GM19372 (cell line): ENCODE measurements around the gene FMN1.

ENCODE experiments used
- ATAC-seq: cut with Tn5 transposase; IDR thresholded peaks from one replicate; pipeline ENCODE4 v1.9.1; 2021; ENCODE audit warnings: mild to moderate bottlenecking, low read depth, moderate library complexity; ENCODE audit not compliant: unreplicated experiment

Gene FMN1

GRCh38 chr15:32899126-32899596, 295.4 kb downstream of the FMN1 start:
- no peak for ATAC-seq

DNA sequence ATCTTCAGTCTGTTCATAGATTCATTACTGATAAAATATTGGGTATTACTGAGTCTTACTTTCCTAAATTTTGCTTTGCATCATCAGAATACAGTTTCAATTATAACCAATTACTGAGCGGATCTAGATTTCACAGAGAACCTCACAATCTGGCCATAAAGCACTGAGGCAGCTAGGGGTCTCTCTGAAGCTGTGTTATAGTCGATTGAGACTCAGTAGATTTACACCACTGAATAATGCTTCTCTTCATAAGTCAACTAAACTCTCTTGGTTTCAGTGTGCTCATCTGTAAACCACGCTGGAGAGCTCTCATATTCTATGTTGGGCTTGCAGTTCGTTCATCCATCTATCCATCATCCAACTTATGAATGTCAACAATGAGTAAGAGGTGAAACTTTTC, 296.1 kb downstream of the FMN1 start:
- ATAC-seq = no peak

DNA sequence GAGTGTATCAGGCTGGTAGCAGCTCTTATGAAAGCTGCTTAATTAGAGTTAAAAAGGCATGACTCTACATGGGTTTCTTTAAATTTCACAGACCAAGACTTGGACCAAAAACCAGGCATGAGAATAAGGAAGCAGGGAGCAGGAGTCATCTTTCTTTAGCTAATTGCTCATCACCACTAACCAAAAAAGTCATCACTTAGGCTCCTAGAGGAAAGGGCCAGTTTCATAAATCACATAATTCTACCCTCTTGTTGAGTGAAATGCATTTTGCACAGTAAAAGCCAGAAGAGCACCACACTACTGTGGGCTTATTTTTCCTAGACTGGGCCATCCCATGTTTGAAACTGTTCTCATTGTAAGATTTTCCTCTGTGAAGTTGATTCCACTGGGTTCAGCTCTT, 301.1 kb downstream of the FMN1 start:
- no peak for ATAC-seq

DNA sequence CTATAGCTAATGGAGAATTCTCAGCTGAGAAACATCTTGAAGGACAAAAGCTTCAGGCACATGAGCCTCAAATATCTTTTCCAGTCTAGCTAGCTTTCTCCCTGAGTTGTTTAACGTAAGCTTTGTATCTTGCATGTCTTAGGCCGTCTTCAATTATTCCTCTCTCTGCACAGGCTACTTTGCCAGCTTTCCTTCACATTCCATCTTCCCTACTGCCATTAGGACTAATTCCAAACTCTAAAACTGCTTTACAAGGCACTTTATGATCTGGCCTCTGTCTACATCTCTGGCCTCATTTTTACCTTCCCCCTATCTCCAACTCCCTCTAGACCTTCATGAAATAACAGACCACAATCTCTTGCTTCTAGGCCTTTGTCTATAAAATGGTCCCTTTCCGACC, 305.3 kb downstream of the FMN1 start:
- no peak for ATAC-seq

DNA sequence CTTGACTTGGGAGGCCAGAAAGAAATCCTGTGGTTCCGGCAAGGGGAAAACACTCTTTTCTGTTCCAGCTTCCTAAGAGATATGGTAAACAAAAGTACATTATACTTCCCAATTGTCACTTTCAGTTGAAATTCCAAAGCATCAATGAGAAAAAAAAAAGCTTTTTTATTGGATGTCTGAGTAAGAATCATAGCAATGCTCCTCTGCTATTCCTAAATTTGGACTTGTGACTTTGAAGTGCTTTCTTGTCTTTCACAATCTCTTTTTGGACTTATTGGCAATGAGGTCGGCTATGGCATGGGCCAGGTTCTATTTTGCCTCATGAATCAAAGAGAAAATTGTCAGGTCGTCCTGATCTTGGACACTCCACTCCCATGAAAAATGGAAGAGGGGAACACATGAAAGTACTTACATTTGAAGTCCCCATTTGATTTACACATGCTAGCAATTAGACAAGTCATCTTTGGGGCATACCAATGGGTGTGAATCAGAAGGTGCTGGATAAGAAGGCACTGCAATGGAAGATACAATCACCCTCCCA, 306.2 kb downstream of the FMN1 start:
- no peak for ATAC-seq

- ATAC-seq = no peak
These were observed 307.4 kb downstream of the FMN1 start for GRCh38 chr15:32887090-32887489.

DNA sequence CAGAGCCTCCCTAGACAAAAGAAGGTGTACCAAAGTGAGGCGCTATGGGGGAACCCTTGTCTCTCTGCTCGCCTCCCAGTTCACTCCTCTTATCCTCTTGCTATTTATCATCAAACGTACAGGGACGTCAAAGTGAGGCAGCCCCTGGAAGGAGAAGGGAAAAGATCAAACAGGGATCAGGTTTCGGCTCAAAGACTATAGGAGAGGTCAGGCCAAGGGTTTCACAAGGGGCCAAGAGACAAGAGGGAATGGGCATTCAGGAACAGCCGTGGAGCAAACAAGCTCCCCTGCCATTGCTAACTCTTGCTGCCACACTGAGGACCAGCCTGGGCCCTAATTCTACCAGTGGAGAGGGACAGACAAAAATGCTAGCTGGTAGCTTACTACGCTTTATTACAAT, 308.1 kb downstream of the FMN1 start:
- ATAC-seq = no peak

GRCh38 chr15:32885713-32886112, 308.8 kb downstream of the FMN1 start:
- no peak for ATAC-seq

GRCh38 chr15:32884146-32884545, 310.4 kb downstream of the FMN1 start:
- no peak for ATAC-seq

DNA sequence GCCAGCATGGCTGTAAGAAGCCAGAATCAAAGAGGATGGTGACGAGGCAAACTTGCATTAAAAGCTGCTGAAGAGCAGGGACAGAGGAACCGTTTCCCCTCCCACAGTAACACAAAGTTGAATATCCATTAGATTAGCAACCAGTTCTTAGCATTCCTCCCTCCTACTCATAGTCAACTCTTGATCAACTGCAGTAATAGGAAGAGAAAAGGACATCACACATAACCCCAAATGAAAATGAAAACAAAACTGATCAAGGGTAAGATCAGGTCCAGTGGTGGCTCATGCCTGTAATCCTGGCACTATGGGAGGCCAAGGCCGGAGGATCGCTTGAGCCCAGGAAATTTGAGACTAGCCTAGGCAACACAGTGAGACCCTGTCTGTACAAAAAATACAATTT, 311.6 kb downstream of the FMN1 start:
- no peak for ATAC-seq

DNA sequence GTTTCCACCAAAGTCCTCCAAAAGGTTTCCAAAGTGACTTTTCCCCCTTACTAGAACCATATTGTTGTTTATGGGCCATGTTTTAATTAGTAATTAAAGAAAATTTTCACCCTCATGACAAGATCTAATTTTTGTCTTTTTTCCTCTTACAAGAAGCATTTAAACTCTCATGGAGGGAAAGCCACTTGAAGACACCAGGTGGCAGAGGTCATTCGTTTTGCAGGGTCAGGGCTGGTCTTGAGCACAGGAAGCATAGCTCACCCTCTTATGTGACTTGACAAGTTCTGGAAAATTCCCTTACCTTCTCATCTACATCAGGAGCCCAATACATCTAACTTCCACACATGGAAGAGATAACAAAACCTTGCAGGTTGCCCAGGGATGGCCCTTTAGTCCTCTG, 313.0 kb downstream of the FMN1 start:
- no peak for ATAC-seq

- no peak for ATAC-seq
These were observed 313.9 kb downstream of the FMN1 start for GRCh38 chr15:32880642-32881041.

DNA sequence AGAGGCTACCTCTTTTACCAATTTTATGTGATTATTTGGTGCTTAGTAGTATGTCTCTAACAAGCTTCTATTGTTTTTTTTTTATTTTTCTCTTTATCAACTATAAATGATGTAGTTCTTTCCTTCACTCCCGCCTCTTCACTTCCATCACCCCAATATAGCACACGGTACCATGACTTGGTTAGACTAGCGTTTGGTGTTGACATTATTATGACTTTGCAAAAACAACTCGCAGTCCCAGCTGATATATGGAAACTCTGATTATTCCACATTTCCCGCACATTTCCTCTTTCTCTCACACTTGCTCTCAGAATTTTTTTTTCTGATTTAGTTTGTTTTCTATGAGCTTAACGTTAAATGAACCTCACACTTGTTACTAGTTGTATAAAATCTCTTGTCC, 314.5 kb downstream of the FMN1 start:
- ATAC-seq = no peak

DNA sequence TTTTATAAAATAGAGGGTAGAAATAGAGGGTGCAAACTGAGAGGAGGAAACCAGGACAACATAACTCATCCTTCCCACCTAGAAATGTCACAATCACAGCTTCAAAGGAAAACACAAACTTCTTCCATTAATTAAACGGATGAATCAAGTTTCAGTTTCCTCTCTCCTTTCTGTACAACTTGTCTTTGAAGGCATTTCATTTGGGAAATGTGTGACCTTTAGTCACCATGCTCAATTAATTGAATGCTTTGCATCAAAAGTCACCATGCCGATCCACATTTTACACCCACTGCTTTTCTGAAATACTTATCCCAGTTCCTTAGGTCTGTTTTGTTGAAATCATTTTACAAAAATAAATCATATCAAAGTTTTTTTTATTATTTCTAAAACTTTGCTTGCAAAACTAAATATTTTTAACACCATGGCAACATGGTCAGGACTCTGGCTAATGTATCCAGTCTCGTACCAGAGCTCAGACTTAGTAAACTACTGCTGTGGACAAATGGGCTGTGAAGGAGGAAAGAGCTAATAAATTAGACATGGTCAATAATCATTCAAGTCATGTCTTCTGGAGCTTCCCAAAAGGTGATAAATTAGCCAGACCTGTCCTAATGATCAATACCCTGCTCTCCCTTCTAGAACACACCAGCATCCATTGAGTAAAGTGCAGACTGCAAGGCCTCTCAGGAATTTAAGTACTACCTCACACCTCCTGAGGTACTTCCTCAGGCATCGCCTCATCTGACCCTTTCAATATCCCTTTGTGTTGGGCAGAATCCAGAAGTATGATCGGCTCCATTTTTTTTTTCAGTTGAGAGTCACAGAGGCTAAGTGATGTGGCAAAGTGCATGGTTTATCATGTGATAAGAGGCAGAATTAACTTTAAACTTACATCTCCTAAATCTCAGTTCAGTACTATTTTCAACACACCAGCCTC, 315.4 kb downstream of the FMN1 start:
- no peak for ATAC-seq

DNA sequence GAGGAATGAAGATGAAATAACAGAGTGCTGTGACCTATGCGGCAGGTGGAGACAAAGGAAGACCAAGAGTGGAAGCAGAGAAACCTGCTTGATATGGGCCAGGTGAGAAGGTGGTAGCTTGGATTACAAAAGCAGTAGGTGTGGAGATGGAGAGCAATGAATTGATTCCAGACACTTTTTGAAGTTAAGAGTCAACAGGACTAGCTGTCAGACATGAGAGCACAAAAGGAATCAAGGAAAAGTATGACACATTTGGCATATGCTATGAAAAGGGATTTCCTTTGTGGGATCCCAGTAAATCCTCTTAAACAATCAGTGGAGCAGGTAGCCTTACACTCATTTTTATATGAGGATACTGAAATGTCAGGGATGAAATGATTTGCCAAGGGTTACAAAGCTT, 316.2 kb downstream of the FMN1 start:
- ATAC-seq = no peak

GRCh38 chr15:32877252-32878019, 317.1 kb downstream of the FMN1 start:
- no peak for ATAC-seq

DNA sequence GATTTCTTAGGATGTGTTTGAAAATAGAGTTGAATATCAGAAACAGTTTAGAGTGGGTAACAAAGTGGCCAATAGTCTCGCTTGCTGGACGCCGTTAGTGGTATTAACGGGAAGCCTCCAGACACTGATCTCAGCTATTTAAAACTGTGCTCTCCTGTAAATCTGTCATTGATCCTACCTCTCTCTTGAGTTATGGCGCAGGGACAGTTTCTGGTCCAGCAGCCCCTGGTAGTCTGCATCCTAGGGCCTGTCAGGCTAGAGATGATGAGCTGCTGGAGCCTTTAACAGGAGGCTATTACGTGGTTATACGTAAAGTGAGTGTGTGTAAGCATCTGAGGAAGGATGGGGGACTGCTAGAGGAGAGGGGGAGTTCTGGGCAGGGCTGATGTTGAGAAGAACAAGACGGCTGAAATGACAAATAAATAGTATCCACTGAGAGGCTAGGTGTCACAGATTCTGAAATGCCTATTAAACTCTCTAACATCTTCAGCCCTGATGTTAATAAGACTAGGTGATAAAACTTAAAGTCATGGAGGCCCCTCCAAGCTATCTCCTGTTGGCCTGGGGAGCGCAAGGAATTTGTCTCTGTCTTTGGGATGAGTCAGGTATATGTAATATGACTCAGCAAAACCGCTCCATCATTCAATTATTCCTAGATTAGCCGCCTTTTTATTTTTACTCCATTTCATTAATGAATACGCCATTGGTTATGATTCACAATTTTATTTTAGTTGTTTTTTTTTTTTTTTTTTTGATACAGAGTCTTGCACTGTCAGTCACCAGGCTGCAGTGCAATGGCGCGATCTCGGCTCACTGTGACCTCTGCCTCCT, 321.0 kb downstream of the FMN1 start:
- no peak for ATAC-seq

- ATAC-seq = no peak
These were observed 321.8 kb downstream of the FMN1 start for GRCh38 chr15:32872621-32873283.

- ATAC-seq = no peak
These were observed 322.6 kb downstream of the FMN1 start for GRCh38 chr15:32871883-32872282.
